GM12864 (cell line): ENCODE measurements around the gene MORN4.

Experiments
- DNase-seq: peaks from one replicate; pipeline ENCODE4 v3.0.0-alpha.2; 2011; ENCODE audit warnings: low read depth
- H3K4me3 ChIP-seq: 2 replicates; pipeline ENCODE4 v1.5.1; 2011; ENCODE audit warnings: mild to moderate bottlenecking, low read depth, low read length, control low read depth
- TF ChIP-seq, protein P1 (sequence below): IDR thresholded peaks from 2 replicates; pipeline ENCODE4 v1.5.1; 2011; ENCODE audit warnings: low read depth, mild to moderate bottlenecking, moderate library complexity, low read length, control low read depth, inconsistent platforms; ENCODE audit errors: missing control alignments

MORN4 gene

GRCh38 chr10:97628228-97628627, 5.1 kb downstream of the MORN4 start:
- DNase-seq: no peak
- no peak overlapping the region for H3K4me3 ChIP-seq
- TF ChIP-seq, protein P1, sequence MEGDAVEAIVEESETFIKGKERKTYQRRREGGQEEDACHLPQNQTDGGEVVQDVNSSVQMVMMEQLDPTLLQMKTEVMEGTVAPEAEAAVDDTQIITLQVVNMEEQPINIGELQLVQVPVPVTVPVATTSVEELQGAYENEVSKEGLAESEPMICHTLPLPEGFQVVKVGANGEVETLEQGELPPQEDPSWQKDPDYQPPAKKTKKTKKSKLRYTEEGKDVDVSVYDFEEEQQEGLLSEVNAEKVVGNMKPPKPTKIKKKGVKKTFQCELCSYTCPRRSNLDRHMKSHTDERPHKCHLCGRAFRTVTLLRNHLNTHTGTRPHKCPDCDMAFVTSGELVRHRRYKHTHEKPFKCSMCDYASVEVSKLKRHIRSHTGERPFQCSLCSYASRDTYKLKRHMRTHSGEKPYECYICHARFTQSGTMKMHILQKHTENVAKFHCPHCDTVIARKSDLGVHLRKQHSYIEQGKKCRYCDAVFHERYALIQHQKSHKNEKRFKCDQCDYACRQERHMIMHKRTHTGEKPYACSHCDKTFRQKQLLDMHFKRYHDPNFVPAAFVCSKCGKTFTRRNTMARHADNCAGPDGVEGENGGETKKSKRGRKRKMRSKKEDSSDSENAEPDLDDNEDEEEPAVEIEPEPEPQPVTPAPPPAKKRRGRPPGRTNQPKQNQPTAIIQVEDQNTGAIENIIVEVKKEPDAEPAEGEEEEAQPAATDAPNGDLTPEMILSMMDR: no peak

DNA sequence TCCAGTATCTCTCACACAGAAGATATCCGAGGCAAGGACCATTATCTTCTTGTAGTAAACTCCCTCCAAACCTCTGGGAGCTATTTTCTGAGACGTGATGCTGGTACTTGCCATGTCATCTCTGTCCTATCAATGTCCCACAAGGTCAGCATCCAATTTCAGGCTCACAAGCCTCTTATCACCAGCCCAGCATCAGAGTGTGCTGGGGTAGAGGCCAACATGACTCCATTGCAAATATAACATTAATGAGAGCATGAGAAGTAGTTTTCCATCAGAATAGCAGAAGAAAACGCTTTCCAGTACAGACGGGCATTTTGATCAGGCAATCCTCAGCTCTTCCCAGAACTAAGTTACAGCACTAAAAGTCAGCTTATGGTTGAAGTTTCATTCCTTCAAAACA, 5.6 kb downstream of the MORN4 start:
- DNase-seq: no peak
- no peak overlapping the region for H3K4me3 ChIP-seq
- TF ChIP-seq, protein P1: no peak

DNA sequence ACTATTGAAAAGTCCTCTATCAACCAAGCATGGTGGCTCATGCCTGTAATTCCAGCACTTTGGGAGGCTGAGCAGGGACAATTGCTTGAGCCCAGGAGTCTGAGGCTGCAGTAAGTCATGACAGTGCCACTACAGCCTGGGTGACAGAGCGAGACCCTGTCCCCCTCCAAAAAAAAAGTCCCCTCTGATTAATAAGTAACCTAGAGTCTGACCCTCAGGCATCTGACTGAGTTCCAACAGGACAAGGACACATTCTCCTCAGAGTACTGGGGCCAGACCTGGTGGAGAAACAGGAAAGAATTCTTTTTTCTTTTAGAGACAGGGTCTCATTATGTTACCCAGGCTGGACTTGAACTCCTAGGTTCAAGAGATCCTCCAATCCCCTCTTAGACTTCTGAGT, 10.0 kb downstream of the MORN4 start:
- DNase-seq: no peak
- no peak overlapping the region for H3K4me3 ChIP-seq
- TF ChIP-seq, protein P1: no peak

DNA sequence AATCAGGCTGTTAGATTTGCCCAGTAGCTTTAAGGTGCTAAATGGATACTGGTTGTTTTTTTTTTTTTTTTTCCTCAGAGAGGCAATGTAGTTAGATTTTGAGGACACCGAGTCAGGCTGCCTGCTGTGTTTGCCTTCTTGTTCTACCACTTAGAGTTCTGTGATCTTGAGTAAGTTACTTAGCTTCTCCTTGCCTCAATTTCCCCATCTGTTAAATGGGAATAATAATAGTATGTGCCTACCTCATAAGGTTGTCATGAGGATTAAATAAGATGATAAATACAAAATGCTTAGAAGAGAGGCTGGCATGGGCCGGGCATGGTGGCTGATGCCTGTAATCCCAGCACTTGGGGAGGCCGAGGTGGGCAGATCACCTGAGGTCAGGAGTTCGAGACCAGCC, 14.6 kb downstream of the MORN4 start:
- no peak overlapping the region for H3K4me3 ChIP-seq
- TF ChIP-seq, protein P1: no peak
- no peak for DNase-seq

- TF ChIP-seq, protein P1: no peak
- H3K4me3 ChIP-seq: no peak overlapping the region
- DNase-seq: no peak
These were observed 15.0 kb downstream of the MORN4 start for GRCh38 chr10:97618285-97618684.

DNA sequence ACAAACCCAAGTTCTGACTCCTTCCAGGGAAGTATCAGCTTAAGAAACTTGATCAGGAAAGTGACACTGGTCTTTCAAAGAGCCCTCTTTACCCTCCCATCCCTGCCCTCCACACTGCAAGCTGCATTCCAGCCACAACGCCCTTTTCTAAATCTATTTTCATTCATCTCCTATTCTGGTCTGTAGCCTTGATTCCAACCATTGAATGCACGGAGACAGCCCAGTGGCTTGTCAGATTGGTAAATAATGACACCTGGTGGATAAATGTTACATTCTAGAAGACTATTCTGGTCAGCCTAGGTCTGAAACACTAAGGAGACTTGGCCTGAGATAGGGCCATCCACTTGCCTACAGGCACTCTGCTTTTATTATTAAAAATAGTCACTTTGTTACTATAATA, 20.9 kb downstream of the MORN4 start:
- TF ChIP-seq, protein P1: peak; percentile 19
- no peak for DNase-seq
- no peak overlapping the region for H3K4me3 ChIP-seq

GRCh38 chr10:97611473-97611872, 21.8 kb downstream of the MORN4 start:
- no peak overlapping the region for H3K4me3 ChIP-seq
- TF ChIP-seq, protein P1: no peak
- no peak for DNase-seq
